ENCODE results near the gene CCL16. TPM values are rescaled to one million over a fixed set of nuclear protein-coding genes. Genes with fewer than 3 reads are reported as not detected.

Gene CCL16
- total and polyA plus RNA-seq, 8 donors = 0.15 to 0.72 TPM; not detected in 6

Other genes with a start within 250 kb of the CCL16 start
- gene RASL10B, start 249.9 kb downstream of the CCL16 start, total RNA-seq = under 1 TPM in 3 of 5 donors, not detected in 2; 0.37 to 0.89 (median 0.43) TPM
- gene RASL10B, start 249.9 kb downstream of the CCL16 start, polyA plus RNA-seq = 1 to 10 TPM in 1 of 3 donors, under 1 TPM in 2; 0.31 to 1.4 (median 0.75) TPM
- under 1 TPM in 1 of 5 donors, not detected in 4; under 0.01 TPM for gene GAS2L2, start 228.3 kb downstream of the CCL16 start, total RNA-seq
- under 1 TPM in 1 of 3 donors, not detected in 2; 0.05 TPM for gene GAS2L2, start 228.3 kb downstream of the CCL16 start, polyA plus RNA-seq
- not detected for gene C17orf50, start 220.6 kb downstream of the CCL16 start, total RNA-seq
- not detected for gene C17orf50, start 220.6 kb downstream of the CCL16 start, polyA plus RNA-seq
- gene MMP28, start 185.9 kb downstream of the CCL16 start, total RNA-seq = 10 to 100 TPM in 4 of 5 donors, 1 to 10 TPM in 1; 2.2 to 75.0 (median 20.6) TPM
- 10 to 100 TPM in 1 of 3 donors, 1 to 10 TPM in 2; 3.1 to 21.0 (median 6.1) TPM for gene MMP28, start 185.9 kb downstream of the CCL16 start, polyA plus RNA-seq
- 100 to 1,000 TPM in 1 of 5 donors, 10 to 100 TPM in 4; 21.1 to 127 (median 60.1) TPM for gene TAF15, start 172.0 kb downstream of the CCL16 start, total RNA-seq
- 100 to 1,000 TPM in 1 of 3 donors, 10 to 100 TPM in 2; 88.8 to 101 (median 96.4) TPM for gene TAF15, start 172.0 kb downstream of the CCL16 start, polyA plus RNA-seq
- under 1 TPM in 1 of 5 donors, not detected in 4; 0.29 TPM for gene HEATR9, start 112.6 kb downstream of the CCL16 start, total RNA-seq
- not detected for gene HEATR9, start 112.6 kb downstream of the CCL16 start, polyA plus RNA-seq
- 10 to 100 TPM in 1 of 5 donors, 1 to 10 TPM in 2, not detected in 2; 2.0 to 21.7 (median 2.6) TPM for gene CCL5, start 101.1 kb downstream of the CCL16 start, total RNA-seq
- 10 to 100 TPM in 1 of 3 donors, 1 to 10 TPM in 2; 4.9 to 32.2 (median 5.7) TPM for gene CCL5, start 101.1 kb downstream of the CCL16 start, polyA plus RNA-seq
- gene RDM1, start 50.7 kb downstream of the CCL16 start, total RNA-seq = 1 to 10 TPM in 1 of 5 donors, not detected in 4; 5.9 TPM
- gene RDM1, start 50.7 kb downstream of the CCL16 start, polyA plus RNA-seq = under 1 TPM in 1 of 3 donors, not detected in 2; 0.98 TPM
- not detected for gene LYZL6, start 37.8 kb downstream of the CCL16 start, total RNA-seq
- gene LYZL6, start 37.8 kb downstream of the CCL16 start, polyA plus RNA-seq = not detected
- 1 to 10 TPM in 4 of 5 donors, under 1 TPM in 1; 0.58 to 8.4 (median 2.2) TPM for gene CCL14, start 5.2 kb upstream of the CCL16 start, total RNA-seq
- 10 to 100 TPM in 2 of 3 donors, 1 to 10 TPM in 1; 2.9 to 80.3 (median 19.6) TPM for gene CCL14, start 5.2 kb upstream of the CCL16 start, polyA plus RNA-seq
- gene CCL15, start 20.1 kb upstream of the CCL16 start, total RNA-seq = 1 to 10 TPM in 1 of 5 donors, not detected in 4; 1.2 TPM
- gene CCL15, start 20.1 kb upstream of the CCL16 start, polyA plus RNA-seq = not detected
- 1 to 10 TPM in 1 of 5 donors, not detected in 4; 1.4 TPM for gene CCL23, start 36.5 kb upstream of the CCL16 start, total RNA-seq
- 1 to 10 TPM in 1 of 3 donors, not detected in 2; 4.8 TPM for gene CCL23, start 36.5 kb upstream of the CCL16 start, polyA plus RNA-seq
- 1 to 10 TPM in 1 of 5 donors, not detected in 4; 4.0 TPM for gene CCL18, start 82.8 kb upstream of the CCL16 start, total RNA-seq
- gene CCL18, start 82.8 kb upstream of the CCL16 start, polyA plus RNA-seq = 10 to 100 TPM in 1 of 3 donors, under 1 TPM in 2; 0.87 to 12.2 (median 0.92) TPM
- gene CCL3, start 108.6 kb upstream of the CCL16 start, total RNA-seq = 1 to 10 TPM in 2 of 5 donors, not detected in 3; 2.9 to 7.2 TPM
- gene CCL3, start 108.6 kb upstream of the CCL16 start, polyA plus RNA-seq = 10 to 100 TPM in 1 of 3 donors, 1 to 10 TPM in 2; 2.0 to 19.1 (median 2.9) TPM
- 10 to 100 TPM in 1 of 5 donors, 1 to 10 TPM in 2, not detected in 2; 1.8 to 10.7 (median 9.3) TPM for gene CCL4, start 122.3 kb upstream of the CCL16 start, total RNA-seq
- 1 to 10 TPM; 1.6 to 8.1 (median 8.1) TPM for gene CCL4, start 122.3 kb upstream of the CCL16 start, polyA plus RNA-seq
- gene TBC1D3B, start 195.1 kb upstream of the CCL16 start, total RNA-seq = 1 to 10 TPM in 2 of 5 donors, not detected in 3; 1.5 to 1.7 TPM
- gene TBC1D3B, start 195.1 kb upstream of the CCL16 start, polyA plus RNA-seq = 1 to 10 TPM in 1 of 3 donors, under 1 TPM in 1, not detected in 1; 0.81 to 4.6 TPM
- 10 to 100 TPM in 1 of 5 donors, not detected in 4; 34.4 TPM for gene CCL3L1, start 215.3 kb upstream of the CCL16 start, total RNA-seq
- 1 to 10 TPM in 2 of 3 donors, under 1 TPM in 1; 0.30 to 2.7 (median 1.2) TPM for gene CCL3L1, start 215.3 kb upstream of the CCL16 start, polyA plus RNA-seq
- under 1 TPM in 1 of 5 donors, not detected in 4; 0.73 TPM for gene CCL4L2, start 229.6 kb upstream of the CCL16 start, total RNA-seq
- gene CCL4L2, start 229.6 kb upstream of the CCL16 start, polyA plus RNA-seq = 1 to 10 TPM in 2 of 3 donors, under 1 TPM in 1; 0.25 to 4.3 (median 3.5) TPM

Data from stomach (tissue), 8 donors.